ENCODE results near the gene TRAF4. TPM values are rescaled to one million over a fixed set of nuclear protein-coding genes. Genes with fewer than 3 reads are reported as not detected.

The TRAF4 gene
- polyA plus RNA-seq, 3 donors = 0.33 to 38.0 (median 1.0) TPM

DNA sequence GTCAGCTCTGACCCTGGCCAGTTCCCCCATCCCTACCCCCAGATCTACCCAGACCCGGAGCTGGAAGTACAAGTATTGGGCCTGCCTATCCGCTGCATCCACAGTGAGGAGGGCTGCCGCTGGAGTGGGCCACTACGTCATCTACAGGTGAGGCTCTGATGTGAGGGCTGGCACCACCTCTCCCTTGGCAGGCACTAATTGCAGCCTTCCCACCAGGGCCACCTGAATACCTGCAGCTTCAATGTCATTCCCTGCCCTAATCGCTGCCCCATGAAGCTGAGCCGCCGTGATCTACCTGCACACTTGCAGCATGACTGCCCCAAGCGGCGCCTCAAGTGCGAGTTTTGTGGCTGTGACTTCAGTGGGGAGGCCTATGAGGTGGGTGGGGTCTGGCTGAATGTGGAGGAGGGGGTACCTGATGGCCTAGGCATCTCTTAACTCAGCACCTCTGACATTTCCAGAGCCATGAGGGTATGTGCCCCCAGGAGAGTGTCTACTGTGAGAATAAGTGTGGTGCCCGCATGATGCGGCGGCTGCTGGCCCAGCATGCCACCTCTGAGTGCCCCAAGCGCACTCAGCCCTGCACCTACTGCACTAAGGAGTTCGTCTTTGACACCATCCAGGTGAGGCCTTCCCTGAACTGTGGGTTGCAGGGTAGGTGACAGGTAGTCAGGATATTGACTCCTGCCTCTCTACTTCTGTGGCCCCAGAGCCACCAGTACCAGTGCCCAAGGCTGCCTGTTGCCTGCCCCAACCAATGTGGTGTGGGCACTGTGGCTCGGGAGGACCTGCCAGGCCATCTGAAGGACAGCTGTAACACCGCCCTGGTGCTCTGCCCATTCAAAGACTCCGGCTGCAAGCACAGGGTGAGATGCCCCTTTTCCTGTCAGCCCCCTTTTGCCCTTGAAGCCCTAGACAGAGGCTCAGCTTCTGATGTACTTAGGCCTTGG, 4.3 kb downstream of the TRAF4 start:
- Histone ChIP-seq H3K36me3 (replicated peaks in 1 of 2; ENCODE audit: control insufficient read depth in 1 of 2, insufficient read depth in 2 of 2, low read length in 2 of 2) (no peaks in the 10 kb centered on the region), H3K4me2 (replicated peaks; ENCODE audit: extremely low read depth, low read length, poor library complexity, severe bottlenecking) (no peak overlapping the region), H3K79me2 (ENCODE audit: insufficient read depth, low read length) (no peaks in the 10 kb centered on the region), H3K27ac (ENCODE audit: low read depth in 1 of 2, low read length in 2 of 2) (no peak overlapping the region), H4K20me1 (ENCODE audit: insufficient read depth, low read length) (peaks cover 13% of the 10 kb centered on the region), H3K4me1 (ENCODE audit: control insufficient read depth in 1 of 2, insufficient read depth in 2 of 2, low read length in 2 of 2) (peaks cover 22 to 26% of the 10 kb centered on the region in 2 donors), H3K9me3 (replicated peaks in 1 of 2; ENCODE audit: control insufficient read depth in 1 of 2, insufficient read depth in 1 of 2, low read length in 2 of 2) (no peaks in the 10 kb centered on the region), H3K4me3 (replicated peaks in 1 of 3; ENCODE audit: low read depth in 2 of 3, low read length in 3 of 3) (no peak overlapping the region), H2AFZ (ENCODE audit: insufficient read depth, low read depth, low read length, poor library complexity, severe bottlenecking) (no peak overlapping the region), H3K9ac (ENCODE audit: insufficient read depth, low read length, poor library complexity, severe bottlenecking) (no peak overlapping the region), H3K27me3 (ENCODE audit: control insufficient read depth in 2 of 2, insufficient read depth in 2 of 2, low read length in 2 of 2) (peaks cover 4 to 15% of the 10 kb centered on the region in 2 donors)
- intact Hi-C loops (cut with micrococcal nuclease) = loop anchor here in 1 of 2 donors (10.0 kb wide), 1 partner anchor 207 kb away; the partner anchor contains the start of gene PHF12
- TF ChIP-seq, protein P1, sequence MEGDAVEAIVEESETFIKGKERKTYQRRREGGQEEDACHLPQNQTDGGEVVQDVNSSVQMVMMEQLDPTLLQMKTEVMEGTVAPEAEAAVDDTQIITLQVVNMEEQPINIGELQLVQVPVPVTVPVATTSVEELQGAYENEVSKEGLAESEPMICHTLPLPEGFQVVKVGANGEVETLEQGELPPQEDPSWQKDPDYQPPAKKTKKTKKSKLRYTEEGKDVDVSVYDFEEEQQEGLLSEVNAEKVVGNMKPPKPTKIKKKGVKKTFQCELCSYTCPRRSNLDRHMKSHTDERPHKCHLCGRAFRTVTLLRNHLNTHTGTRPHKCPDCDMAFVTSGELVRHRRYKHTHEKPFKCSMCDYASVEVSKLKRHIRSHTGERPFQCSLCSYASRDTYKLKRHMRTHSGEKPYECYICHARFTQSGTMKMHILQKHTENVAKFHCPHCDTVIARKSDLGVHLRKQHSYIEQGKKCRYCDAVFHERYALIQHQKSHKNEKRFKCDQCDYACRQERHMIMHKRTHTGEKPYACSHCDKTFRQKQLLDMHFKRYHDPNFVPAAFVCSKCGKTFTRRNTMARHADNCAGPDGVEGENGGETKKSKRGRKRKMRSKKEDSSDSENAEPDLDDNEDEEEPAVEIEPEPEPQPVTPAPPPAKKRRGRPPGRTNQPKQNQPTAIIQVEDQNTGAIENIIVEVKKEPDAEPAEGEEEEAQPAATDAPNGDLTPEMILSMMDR (IDR thresholded peaks at IDR 0.05) = no peak
- H3K27me3 Mint-ChIP-seq (ENCODE audit: low read depth in 3 of 3) = peaks cover 8 to 24% (median 18%) of the 10 kb centered on the region in 3 donors
- DNase-seq = no peak
- 98% methylated on average over 16 of the region's 18 CpGs for WGBS (ENCODE audit: insufficient coverage)
- peaks cover 15% of the 10 kb centered on the region for H3K4me1 Mint-ChIP-seq
- H3K36me3 Mint-ChIP-seq = peaks cover 7 to 8% of the 10 kb centered on the region in 2 donors
- peak overlapping the region in 1 of 7 donors; percentile 50 for H3K27ac Mint-ChIP-seq
- H3K9me3 Mint-ChIP-seq = peaks cover 0 to 5% (median 0%) of the 10 kb centered on the region in 7 donors
- H3K4me3 Mint-ChIP-seq = no peak overlapping the region

DNA sequence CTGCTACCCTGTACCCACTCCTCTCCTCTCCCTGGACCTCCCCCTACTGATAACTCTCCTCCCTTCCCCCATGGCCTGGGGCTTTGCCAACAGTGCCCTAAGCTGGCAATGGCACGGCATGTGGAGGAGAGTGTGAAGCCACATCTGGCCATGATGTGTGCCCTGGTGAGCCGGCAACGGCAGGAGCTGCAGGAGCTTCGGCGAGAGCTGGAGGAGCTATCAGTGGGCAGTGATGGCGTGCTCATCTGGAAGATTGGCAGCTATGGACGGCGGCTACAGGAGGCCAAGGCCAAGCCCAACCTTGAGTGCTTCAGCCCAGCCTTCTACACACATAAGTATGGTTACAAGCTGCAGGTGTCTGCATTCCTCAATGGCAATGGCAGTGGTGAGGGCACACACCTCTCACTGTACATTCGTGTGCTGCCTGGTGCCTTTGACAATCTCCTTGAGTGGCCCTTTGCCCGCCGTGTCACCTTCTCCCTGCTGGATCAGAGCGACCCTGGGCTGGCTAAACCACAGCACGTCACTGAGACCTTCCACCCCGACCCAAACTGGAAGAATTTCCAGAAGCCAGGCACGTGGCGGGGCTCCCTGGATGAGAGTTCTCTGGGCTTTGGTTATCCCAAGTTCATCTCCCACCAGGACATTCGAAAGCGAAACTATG, 5.2 kb downstream of the TRAF4 start:
- Histone ChIP-seq H3K27me3 (ENCODE audit: control insufficient read depth in 2 of 2, insufficient read depth in 2 of 2, low read length in 2 of 2) (peaks cover 4 to 15% of the 10 kb centered on the region in 2 donors), H3K27ac (ENCODE audit: low read depth in 1 of 2, low read length in 2 of 2) (no peak overlapping the region), H3K4me1 (ENCODE audit: control insufficient read depth in 1 of 2, insufficient read depth in 2 of 2, low read length in 2 of 2) (peaks cover 16 to 19% of the 10 kb centered on the region in 2 donors), H3K9me3 (replicated peaks in 1 of 2; ENCODE audit: control insufficient read depth in 1 of 2, insufficient read depth in 1 of 2, low read length in 2 of 2) (no peaks in the 10 kb centered on the region), H3K4me3 (replicated peaks in 1 of 3; ENCODE audit: low read depth in 2 of 3, low read length in 3 of 3) (no peak overlapping the region), H3K9ac (ENCODE audit: insufficient read depth, low read length, poor library complexity, severe bottlenecking) (no peak overlapping the region), H3K4me2 (replicated peaks; ENCODE audit: extremely low read depth, low read length, poor library complexity, severe bottlenecking) (no peak overlapping the region), H3K79me2 (ENCODE audit: insufficient read depth, low read length) (no peaks in the 10 kb centered on the region), H3K36me3 (replicated peaks in 1 of 2; ENCODE audit: control insufficient read depth in 1 of 2, insufficient read depth in 2 of 2, low read length in 2 of 2) (no peaks in the 10 kb centered on the region), H4K20me1 (ENCODE audit: insufficient read depth, low read length) (peaks cover 13% of the 10 kb centered on the region), H2AFZ (ENCODE audit: insufficient read depth, low read depth, low read length, poor library complexity, severe bottlenecking) (no peak overlapping the region)
- no peak overlapping the region for H3K4me3 Mint-ChIP-seq
- peaks cover 0 to 5% (median 0%) of the 10 kb centered on the region in 7 donors for H3K9me3 Mint-ChIP-seq
- peak overlapping the region in 2 of 7 donors; percentile 24 to 79 for H3K27ac Mint-ChIP-seq
- intact Hi-C loops (cut with micrococcal nuclease) = loop anchor here in 1 of 2 donors (10.0 kb wide), 1 partner anchor 206 kb away; the partner anchor contains the start of gene PHF12
- H3K36me3 Mint-ChIP-seq = peaks cover 7 to 8% of the 10 kb centered on the region in 2 donors
- H3K4me1 Mint-ChIP-seq = peaks cover 13% of the 10 kb centered on the region
- TF ChIP-seq, protein P1 (IDR thresholded peaks at IDR 0.05) = no peak
- peaks cover 8 to 24% (median 18%) of the 10 kb centered on the region in 3 donors for H3K27me3 Mint-ChIP-seq (ENCODE audit: low read depth in 3 of 3)
- WGBS (ENCODE audit: insufficient coverage) = 92% methylated on average over 13 of the region's 18 CpGs
- no peak for DNase-seq
